Fibroblast of skin of right quadriceps (primary cell): Measurements from ENCODE around the gene C1orf53.
A peak's percentile ranks its signal among the peaks of the same experiment; 100 is the strongest.

Experiments used
- DNase-seq: peaks from one replicate; pipeline ENCODE4 v3.0.0-alpha.2; 2013

Gene C1orf53

DNA sequence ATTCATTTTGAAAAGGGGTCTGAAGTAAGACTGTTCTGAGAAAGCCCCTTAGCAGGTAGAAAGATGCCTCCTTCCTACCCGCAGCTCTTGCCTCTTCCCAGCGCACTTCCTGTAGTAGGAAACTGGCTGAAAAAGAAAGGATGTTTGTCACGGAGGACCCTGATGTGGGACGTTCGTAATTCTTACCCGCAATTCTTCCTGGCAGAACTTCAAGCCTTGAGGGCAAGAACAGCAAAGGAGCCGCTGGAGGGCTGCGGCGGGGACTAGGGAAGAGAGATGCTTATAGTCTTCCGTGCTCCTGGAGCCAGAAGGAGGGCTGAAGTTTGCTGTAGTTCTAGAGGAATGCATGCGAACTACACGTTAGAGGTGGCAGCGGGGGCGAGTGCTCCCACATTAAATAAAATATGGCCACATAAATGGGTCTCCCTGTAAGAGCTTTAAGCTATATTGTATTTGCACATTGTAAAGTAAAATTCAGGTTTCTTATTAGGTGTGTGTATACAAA is 6.3 kb downstream of the C1orf53 start:
- DNase-seq: peak; percentile 26

GRCh38 chr1:197909384-197909783 is 7.0 kb downstream of the C1orf53 start:
- no peak for DNase-seq

- no peak for DNase-seq
These were observed 7.9 kb downstream of the C1orf53 start for GRCh38 chr1:197910120-197910991.

GRCh38 chr1:197911111-197911856 is 8.9 kb downstream of the C1orf53 start:
- no peak for DNase-seq

- DNase-seq: no peak
These were observed 9.6 kb downstream of the C1orf53 start for GRCh38 chr1:197911857-197912696.

DNA sequence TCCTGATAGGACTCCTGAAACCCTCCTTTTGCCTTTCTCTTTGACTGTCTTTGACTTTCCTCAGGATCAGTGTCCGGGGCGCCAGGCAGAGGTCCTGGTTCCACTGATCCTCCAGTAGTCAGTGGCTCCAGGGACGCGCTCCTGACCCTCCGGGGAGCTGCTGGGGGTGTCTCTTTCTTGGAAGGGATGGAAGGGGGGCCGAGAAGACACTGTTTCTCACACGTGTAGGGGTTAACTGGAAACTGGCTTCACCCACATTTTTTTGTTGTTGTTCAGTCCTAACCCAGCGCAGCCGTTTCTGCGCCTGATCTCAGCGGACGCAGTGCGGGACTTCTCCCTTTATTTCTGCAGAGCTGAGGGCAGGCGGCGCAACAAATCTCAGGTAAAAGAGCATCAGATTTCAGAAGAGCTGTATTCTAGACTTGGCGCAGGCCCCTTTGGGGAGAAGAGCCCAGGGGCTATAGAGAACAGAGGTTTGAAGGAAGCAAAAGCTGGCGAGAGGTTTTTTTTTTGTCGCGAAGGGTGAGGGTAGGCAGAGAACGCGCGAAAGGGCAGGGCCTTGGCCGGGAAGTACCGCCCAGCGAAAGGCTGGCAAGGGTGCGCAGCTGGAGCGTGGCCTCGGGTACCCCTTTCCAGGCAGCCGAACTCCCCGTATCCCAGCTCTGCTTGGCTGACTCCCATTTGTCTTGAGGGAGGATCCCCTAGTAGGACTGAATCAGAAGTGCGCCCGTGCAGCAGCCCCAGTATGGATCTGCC is 10.5 kb downstream of the C1orf53 start:
- no peak for DNase-seq

GRCh38 chr1:197913495-197914276 is 11.3 kb downstream of the C1orf53 start:
- DNase-seq: no peak

GRCh38 chr1:197914510-197914909 is 12.1 kb downstream of the C1orf53 start:
- DNase-seq: no peak

DNA sequence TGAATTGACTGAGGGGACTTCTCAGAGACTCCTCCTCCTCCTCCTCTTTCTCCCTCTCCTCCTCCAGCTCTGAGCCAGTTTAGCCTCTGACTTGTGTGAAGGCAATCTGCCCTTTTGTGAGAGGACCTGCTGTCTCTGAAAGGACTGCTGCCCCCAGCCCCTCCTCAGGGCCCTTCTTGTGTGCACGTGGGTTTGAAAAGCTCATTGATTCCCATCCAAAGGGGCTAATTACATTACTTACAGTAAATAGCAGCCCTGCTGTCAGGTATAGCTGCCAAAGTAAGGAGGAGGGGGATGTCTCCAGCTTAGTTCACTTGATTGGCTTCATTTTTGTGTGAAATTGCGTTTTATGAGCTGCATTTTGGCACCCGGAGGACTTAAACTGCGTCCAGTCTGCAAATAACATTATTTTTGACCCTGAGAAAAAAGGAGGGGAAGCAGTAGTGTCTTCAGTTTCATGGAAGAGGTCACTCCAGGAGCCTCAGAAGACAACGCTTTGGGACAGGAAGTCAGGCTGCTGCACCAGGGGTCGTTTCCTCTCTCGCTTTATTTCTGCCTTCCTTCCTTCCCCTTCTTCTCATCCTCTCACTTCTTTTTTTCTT is 12.9 kb downstream of the C1orf53 start:
- DNase-seq: no peak

GRCh38 chr1:197915862-197916499 is 13.6 kb downstream of the C1orf53 start:
- peak; percentile 68 for DNase-seq

DNA sequence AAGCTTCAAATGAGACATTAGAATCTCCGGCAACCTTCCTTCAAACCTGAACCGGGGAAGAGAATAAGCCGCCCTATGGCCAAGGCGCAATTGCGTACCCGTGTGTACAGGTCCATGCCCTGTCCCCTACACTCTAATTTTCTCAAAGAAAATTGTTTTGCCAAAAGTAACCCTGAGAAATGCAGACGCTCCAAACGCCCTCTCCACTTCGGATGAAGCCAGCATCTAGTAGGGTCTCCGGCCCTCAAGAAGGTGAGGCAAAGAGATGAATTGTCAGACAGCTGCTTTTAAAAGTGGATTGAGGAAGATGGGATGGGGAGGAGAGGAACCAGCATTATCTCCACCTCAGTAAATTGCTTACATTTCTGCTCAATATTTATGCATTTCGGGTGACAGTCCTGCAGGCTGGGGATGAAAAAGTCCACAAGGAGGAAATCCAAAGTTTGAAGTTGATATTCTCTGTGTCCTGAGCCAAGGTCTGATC is 14.1 kb downstream of the C1orf53 start:
- DNase-seq: no peak

DNA sequence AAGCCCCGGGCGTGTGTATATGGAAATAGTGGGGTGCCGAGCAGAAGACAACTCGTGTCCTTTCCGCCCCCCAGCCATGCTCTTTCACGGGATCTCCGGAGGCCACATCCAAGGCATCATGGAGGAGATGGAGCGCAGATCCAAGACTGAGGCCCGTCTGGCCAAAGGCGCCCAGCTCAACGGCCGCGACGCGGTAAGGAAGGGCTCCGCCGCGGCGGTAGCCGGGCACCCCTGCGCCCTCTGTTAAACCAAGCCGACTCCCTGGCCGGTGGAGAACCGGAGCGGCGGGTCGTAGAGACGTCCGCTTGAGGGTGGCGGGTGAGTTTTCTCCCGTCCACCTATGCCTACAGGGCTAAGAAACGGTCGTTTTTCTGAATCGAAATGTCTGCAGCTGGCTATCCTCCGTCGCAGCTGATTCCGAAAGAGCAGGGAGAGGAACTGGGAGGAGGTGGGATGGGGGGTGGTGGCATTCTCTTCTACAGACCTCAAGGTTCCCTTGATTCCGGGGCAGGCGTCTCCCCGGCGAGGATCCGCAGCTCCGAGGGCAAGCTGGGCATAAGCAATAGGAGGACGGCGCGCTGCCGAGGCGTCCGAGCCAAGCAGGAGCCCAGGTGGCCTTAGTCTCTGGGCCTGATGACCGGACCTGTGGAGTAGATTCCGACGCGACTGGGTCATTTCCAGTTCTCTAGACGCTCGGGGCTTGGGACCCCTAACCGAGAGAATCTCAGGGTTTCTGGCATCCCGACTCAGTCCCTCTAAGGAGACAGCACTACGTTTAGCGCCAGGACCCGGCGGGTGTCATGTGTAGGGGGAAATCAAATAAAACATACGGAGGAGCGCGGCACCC is 15.6 kb downstream of the C1orf53 start:
- DNase-seq: no peak

GRCh38 chr1:197918807-197919345 is 16.4 kb downstream of the C1orf53 start:
- no peak for DNase-seq

GRCh38 chr1:197919346-197920066 is 17.1 kb downstream of the C1orf53 start:
- DNase-seq: no peak

- no peak for DNase-seq
These were observed 17.6 kb downstream of the C1orf53 start for GRCh38 chr1:197920067-197920396.

DNA sequence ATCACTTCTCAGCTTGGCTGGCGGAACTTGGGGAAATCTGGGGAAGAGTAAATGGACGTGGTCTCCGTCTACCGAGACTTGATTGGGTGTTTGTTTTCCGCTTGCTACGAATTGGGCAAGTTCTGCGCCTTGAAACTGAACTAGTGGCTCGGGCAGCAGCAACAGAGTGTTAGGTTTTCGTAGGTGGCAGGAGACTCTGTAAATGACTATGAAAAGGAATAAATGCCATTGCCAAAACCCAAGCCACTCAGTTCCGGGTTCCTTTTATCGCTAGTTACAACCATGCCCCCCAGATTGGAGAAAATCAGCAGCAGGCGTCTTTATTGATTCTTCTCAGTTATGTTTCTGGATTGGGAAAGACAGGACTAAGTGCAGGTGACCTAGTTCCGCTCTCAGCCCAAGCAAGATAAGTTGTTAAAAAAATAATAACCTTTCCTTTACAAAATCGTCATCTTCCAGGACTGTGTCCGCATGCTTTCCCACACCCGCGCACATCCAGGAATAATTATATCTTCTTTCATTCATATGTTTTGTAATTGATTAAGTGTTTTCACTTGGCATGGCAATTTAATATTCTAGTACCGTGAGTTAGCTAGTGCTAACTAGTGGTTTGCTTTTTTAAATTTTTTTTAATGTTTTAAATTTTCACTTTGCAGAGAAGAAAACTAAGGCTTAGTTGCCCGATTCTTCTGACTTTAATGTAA is 18.1 kb downstream of the C1orf53 start:
- DNase-seq: no peak

DNA sequence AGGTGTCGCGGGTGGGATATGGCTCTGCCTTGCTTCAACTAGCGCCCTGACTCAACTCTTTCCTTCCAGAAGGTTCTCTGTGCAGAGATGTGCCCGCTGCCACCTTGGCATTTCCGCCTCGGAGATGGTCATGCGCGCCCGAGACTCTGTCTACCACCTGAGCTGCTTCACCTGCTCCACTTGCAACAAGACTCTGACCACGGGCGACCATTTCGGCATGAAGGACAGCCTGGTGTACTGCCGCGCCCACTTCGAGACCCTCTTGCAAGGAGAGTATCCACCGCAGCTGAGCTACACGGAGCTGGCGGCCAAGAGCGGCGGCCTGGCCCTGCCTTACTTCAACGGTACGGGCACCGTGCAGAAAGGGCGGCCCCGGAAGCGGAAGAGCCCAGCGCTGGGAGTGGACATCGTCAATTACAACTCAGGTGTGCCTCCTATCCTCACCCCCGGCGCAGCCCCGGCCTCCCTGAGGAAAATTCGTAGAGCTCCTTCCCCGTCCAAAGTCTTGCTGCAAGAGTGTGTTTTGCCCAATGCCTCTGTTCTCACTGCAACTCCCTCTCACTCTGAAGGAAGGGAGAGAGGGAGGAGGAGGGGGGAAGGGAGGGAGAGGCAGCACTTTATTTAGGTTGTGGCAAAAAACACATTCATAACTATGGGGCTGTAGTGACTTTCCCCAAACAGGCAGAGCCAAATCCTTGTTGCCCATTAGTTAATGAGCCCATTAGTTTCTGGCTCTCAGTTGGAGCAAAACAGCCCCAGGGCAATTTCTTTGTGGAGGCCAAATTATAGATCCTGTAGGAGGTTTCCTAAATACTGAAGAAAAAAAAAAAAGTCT is 19.0 kb downstream of the C1orf53 start:
- DNase-seq: no peak
